HG03066 (cell line): Measurements from ENCODE around the gene TXNDC9.
A peak's percentile ranks its signal among the peaks of the same experiment; 100 is the strongest.
"Not testable (repeated sequence)": the region's sequence is repeated elsewhere in the genome, so short reads cannot be mapped to it uniquely, and the experiment has no call there.

Source experiments
- ATAC-seq: cut with Tn5 transposase; IDR thresholded peaks from one replicate; pipeline ENCODE4 v1.9.1; 2021; ENCODE audit warnings: low read depth; ENCODE audit not compliant: unreplicated experiment

Gene TXNDC9

GRCh38 chr2:99335911-99336803 is at the start of gene TXNDC9:
Gene TXNDC9 (minus strand): TSS chr2:99336333. CDS start chr2:99333210, 3,123 bp downstream.
- peak; percentile 65 for ATAC-seq

GRCh38 chr2:99382143-99382542 is 46.0 kb upstream of the TXNDC9 start:
- ATAC-seq: no peak

- ATAC-seq: no peak
Measured at GRCh38 chr2:99380376-99381010, 44.4 kb upstream of the TXNDC9 start.

GRCh38 chr2:99377879-99378278 is 41.7 kb upstream of the TXNDC9 start:
- no peak for ATAC-seq

DNA sequence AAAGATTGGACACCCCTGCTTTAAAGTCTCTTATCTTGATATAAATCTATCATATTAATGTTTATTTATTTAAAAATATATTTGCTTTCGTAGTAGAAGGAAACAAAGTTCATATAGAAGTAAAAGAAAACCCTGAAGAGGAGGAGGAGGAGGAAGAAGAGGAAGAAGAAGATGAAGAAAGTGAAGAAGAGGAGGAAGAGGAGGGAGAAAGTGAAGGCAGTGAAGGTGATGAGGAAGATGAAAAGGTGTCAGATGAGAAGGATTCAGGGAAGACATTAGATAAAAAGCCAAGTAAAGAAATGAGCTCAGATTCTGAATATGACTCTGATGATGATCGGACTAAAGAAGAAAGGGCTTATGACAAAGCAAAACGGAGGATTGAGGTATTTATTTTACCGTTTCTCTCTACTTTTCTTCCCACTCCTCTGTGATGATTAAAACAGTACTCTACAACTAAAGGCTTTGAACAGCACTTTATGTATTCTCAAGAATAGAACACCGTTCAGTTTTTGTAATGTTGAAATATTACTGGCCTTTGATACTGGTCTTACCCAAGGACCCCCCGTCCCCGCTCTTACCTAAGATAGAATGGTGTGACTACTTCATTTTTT is 40.2 kb upstream of the TXNDC9 start:
- no peak for ATAC-seq

GRCh38 chr2:99374747-99375146 is 38.6 kb upstream of the TXNDC9 start:
- ATAC-seq: no peak

DNA sequence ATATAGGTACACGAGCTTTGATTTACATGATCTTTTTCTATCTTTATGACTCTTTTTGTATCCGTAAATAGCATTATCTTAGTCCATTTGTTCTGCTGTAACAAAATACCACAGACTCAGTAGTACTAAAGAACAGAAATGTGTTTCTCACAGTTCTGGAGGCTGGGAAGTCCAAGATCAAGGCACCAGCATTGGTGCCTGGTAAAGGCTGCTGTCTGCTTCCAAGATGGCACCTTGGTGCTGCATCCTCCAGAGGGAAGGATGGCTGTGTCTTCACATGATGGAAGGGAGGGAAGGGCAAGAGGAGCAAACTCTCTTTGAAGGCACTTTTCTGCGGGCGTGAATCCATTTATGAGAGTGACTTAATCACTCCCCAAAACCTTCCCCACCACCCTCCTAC is 37.0 kb upstream of the TXNDC9 start:
- no peak for ATAC-seq

- ATAC-seq: not testable (repeated sequence)
Measured at GRCh38 chr2:99368854-99369253, 32.7 kb upstream of the TXNDC9 start.

GRCh38 chr2:99365661-99366060 is 29.5 kb upstream of the TXNDC9 start:
- ATAC-seq: no peak

DNA sequence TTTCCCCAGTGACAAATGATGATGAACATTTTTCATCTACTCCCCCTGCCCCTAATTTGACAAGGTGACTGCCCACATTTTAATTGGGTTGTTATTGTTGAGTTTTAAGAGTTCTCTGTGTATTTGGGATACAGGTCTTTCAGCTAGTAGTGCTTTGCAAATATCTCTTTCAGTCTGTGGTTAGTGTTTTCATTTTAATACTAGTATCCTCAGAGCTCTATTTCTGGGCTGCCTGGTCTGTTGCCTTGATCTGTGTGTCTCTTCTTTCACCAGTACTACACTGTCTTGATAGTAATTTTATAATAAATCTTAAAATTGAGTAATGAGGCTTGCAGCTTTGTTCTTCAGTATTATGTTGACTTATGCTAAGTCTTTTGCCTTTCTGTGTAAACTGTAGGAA is 20.7 kb upstream of the TXNDC9 start:
- no peak for ATAC-seq

- ATAC-seq: not testable (repeated sequence)
Measured at GRCh38 chr2:99354825-99355224, 18.7 kb upstream of the TXNDC9 start.

GRCh38 chr2:99354070-99354469 is 17.9 kb upstream of the TXNDC9 start:
- no peak for ATAC-seq

DNA sequence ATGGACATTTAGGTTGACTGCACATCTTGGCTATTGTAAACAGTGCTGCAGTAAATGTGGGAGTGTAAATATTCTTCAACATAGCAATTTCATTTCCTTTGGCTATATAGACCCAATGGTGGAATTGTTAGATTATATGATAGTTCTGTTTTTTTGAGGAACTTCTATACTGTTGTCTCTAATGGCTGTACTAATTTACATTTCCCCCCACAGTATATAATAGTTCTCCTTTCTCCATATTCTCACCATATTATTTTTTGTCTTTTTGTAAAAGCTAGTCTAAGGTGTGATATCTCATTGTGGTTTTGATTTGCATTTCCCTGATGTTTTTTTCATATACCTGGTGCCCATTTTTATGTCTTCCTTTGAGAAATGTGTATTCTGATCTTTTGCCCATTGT is 14.1 kb upstream of the TXNDC9 start:
- ATAC-seq: no peak

GRCh38 chr2:99348173-99348572 is 12.0 kb upstream of the TXNDC9 start:
- peak; percentile 45 for ATAC-seq

DNA sequence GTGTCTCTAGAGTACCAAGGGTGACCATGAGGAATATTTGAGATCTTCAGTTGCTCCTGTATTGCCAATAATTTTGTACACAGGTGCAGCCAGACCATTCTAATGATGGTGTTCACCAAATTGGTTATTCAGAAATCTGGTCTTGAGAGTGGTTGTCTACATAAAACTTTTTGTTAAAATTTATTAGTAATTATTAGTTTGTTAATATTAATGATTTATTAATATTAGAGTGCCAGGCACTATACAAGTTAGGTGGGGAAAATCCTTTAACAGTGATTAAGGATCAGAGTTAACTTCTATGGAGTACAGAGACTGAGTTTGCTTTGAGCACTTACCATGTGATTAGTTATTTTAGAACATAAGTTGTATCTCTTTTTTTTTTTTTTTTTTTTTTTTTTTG is 10.1 kb upstream of the TXNDC9 start:
- no peak for ATAC-seq

DNA sequence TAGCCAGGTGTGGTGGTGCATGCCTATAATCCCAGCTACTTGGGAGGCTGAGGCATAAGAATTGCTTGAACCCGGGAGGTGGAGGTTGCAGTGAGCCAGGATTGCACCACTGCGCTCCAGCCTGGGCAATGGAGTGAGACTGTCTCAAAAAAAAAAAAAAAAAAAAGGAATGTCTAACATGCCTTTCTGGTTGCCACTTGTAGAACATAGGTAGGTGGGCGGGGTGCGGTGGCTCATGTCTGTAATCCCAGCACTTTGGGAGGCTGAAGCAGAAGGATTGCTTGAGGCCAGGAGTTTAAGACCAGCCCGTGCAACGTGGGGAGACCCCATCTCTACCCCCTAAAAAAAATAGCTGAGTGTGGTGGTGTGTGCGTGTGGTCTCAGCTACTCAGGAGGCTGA is 9.3 kb upstream of the TXNDC9 start:
- ATAC-seq: not testable (repeated sequence)

DNA sequence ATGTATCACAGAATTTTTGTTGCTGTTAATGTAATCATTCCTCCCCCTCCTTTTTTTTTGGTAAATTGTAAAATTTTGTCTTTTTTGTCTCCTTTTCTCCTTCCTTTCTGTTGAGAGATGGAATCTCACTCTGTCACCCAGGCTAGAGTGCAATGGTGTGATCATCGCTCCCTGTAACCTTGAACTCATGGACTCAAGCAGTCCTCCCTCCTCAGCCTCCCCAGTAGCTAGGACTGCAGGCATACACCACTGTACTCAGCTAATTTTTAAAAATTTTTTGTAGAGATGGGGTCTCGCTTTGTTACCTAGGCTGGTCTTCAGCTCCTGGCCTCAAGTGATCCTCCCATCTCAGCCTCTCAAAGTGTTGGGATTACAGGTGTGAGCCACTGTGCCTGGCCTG is 6.4 kb upstream of the TXNDC9 start:
- ATAC-seq: no peak

- ATAC-seq: no peak
Measured at GRCh38 chr2:99340669-99341236, 4.6 kb upstream of the TXNDC9 start.

DNA sequence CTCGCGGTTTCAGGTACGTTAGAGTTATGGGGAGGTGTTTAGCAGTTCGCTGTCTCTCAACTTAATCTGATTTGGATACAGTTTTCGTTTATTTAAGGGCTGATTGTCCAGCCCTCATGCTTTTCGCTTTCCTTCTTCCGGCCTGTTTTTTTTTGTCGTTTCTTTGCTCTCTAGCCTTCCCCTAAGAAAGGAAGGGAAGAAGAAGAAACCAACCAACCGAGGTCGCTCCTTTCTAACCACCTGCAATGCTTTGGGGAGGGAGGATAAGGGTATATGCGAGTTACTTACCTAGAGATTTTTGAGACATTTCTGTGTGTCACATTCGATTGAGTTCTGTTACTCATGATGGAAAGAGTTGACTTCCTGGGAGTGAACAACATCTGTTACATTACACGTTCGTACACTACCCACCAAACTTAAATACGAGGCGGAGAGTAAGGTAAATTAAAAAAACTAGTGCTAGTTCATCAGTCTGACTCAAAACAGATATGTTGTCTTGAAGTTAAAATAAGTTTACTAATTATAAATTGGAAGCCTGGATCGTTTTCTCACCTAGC is 2.0 kb upstream of the TXNDC9 start:
- ATAC-seq: no peak

- ATAC-seq: peak; percentile 54
Measured at GRCh38 chr2:99337113-99338028, 1.2 kb upstream of the TXNDC9 start, which contains the start of gene EIF5B. Gene EIF5B (plus strand): TSS chr2:99337389. CDS start chr2:99337555, 166 bp downstream.
